GM18520 (cell line): ENCODE results near the gene SCN1B.
"Not testable (repeated sequence)": the region's sequence is repeated elsewhere in the genome, so short reads cannot be mapped to it uniquely, and the experiment has no call there.

Experiments used
- ATAC-seq: cut with Tn5 transposase; IDR thresholded peaks from one replicate; pipeline ENCODE4 v1.9.1; 2021; ENCODE audit not compliant: unreplicated experiment

The SCN1B gene

DNA sequence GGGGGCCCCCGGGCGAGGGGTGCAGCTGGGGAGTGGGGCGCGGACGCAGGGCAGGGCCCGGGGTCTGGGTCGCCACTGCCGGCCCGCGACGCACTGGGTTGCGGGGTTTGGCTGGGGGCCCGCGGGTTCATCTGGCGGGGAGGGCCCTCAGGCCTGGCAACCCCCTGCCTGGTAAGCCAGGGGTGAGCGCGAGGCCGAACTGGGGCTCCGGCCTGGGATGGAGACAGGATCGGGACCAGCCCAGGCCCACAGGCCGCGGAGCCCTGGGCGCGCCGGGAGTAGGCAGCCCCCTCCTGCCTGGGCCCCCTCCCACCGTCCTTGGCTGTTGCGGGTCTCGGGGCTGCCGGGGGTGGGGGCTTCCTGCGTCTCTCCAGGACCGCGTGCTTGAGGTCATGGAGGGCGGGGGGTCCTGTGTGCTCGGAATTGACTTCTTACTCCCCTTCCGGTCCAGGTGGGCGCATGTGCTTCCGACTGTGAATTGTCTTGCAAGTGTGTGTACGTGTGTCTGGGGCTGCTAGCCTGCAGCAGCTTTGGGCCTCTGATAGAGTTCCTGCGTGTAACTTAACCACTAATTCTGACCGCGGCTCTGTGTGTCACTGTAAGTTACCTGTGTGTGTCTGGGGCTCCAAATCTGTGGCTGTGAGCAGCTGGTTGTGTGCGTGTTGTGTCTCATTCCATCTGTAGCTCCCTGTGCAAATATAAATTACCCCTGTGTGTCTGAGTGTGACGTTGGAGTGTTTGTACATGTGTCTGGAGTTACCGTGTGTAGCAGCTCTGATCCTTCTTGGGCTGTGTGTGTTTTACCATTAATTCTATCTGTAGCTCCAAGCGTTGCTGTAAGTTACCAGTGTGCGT lies 29.4 kb upstream of the SCN1B start:
- ATAC-seq: no peak

DNA sequence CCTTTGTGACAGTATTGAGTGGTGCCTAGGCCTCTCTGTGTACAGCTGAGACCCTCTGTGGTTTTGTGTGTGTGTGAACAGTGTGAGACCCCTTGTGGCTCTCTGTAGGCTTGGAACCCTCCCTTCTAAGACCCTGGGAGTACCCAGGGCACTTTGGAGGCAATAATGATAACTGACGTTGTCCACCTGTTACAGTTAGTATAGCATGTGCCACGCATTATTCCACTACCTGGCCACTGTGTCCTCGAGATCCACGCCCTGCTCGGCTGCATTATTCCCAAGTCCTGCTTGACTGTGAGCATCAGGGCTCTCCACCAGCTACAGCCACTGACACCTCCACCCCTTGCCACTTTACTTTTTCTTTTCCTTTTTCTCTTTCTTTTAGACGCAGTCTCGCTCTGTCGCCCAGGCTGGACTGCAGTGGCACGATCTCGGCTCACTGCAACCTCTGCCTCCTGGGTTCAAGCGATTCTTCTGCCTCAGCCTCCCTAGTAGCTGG lies 28.2 kb upstream of the SCN1B start:
- no peak for ATAC-seq

DNA sequence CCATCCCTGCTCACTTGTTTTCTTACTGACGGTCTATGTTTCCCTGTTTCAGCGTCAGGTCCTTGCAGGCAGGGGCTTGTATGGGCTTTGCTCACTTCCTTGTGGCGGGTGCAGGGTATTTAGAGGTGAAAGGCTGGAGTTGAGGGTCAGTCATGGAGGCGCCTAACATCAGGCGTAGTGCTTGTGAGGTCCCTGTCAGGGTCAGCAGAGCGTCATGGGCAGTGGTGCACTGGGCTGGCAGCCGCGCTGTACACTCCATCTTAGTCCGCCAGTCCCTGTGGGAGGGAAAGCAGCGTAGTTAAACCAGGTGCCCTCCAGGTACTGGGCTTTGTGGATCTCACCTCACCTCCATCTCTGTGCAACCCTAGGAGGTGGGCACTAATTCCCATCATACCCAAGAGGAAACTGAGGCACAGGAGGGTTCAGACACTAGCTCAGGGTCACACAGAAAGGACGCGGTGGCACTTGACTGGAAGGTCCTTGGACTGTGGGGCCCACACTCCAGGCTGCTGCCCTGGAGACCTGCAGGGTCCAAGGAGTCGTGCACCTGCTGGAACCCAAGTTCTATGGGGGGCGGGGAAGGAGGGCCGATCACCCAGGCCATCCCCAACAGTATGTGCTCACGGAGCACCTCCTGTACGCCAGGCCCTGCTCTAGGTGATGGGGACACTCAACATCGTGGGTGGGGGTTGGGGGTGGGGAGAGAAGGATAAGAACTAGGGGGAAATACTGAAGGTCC lies 25.6 kb upstream of the SCN1B start:
- ATAC-seq: no peak

DNA sequence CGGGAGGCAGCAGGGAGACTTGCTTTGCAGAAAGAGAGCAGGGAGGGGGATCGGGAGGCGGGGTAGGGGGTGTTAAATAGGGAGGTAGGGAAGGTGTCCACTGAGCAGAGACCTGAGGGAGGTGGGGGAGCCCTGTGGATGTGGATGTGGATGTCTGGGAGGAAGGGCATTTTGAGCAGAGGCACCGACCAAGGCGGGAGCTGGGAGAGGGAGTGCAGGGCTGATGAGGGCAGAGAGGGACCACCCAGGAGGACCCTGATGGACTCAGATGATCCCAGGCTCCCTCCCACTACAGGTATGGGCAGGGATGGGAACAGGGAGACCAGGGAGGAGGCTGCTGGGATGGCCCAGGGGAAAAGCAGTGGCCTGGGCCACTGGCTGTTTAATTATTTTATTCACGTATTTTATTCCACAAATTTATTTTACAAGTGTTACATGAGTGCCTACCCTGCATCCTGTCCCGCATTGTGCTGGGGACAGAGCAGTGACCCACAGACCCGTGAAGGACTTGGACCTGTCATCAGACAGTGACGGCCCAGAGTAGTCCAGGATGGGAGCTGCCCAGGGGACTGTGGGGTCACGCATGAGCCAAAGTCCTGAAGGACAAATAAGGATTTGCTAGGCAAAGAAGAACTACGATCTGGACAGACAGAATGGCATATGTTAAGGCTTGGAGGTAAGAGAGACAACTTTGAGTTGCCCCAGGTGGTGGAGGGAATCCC lies 24.9 kb upstream of the SCN1B start:
- ATAC-seq: no peak

DNA sequence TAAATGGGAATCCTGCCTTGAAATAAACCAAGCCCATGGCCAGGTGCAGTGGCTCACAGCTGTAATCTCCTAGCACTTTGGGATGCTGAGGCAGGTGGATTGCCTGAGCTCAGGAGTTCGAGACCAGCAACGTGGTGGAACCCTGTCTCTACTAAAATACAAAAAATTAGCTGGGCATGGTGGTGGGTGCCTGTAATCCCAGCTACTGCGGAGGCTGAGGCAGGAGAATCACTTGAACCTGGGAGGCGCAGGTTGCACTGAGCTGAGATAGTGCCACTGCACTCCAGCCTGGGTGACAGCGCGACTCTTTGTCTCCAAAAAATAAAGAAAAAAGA lies 24.3 kb upstream of the SCN1B start:
- not testable (repeated sequence) for ATAC-seq

DNA sequence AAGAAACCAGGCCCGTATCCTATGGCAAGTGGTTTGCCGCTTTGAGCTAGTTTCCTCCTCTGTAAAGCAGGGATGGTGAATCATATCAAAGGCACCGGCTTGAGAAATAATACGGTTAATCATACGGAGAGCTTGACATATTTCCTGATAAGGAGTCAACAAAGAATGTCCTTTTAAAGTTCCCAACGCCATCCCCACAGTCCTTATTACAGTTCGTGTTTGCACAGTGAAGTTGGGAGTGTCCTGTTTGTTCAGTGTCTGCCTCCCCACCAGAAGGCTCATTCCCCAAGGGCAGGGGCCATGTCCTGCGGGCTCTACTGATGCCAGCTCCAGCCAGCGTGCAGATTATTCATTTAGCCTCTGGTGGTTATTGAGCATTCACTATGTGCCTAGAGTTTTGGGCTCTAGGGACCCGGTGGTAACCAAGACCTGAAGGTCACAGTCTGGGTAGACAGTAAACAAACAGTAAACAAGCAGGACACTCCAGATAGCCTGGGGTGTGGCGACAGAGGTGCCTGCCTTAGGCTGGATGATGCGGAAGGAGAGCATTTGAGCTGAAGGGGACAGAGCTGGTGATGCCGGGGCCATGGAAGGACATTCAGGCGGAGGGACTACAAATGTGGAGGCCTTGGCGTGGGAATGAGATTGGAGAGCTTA lies 23.8 kb upstream of the SCN1B start:
- no peak for ATAC-seq

DNA sequence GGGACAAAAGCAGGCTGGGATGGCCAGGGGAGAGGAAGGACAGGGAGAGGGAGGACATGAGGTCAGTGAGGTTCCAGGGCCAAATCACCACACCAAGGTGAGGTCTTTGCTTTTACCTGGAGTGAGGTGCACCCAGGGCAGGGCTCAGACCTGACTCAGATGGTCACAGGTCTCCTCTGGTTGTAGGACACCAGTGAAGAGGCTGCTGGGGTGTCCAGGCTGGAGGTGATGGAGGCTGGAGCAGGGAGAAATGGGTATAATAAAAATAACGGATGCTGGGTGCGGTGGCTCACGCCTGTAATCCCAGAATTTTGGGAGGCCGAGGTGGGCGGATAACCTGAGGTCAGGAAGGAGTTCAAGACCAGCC lies 23.3 kb upstream of the SCN1B start:
- no peak for ATAC-seq

DNA sequence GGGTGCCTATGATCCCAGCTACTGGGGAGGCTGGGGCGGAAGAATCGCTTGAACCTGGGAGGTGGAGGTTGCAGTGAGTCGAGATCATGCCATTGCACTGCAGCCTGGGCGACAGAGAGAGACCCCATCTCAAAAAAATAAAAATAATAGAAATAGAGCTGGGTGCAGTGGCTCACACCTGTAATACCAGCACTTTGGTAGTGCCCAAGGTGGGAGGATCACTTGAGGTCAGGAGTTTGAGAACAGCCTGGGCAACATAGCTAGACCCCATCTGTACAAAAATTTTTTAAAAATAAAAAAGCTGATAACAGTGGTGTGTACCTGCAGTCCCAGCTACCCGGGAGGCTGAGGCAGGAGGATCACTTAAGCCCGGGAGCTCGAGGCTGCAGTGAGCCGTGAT lies 22.8 kb upstream of the SCN1B start:
- ATAC-seq: not testable (repeated sequence)

DNA sequence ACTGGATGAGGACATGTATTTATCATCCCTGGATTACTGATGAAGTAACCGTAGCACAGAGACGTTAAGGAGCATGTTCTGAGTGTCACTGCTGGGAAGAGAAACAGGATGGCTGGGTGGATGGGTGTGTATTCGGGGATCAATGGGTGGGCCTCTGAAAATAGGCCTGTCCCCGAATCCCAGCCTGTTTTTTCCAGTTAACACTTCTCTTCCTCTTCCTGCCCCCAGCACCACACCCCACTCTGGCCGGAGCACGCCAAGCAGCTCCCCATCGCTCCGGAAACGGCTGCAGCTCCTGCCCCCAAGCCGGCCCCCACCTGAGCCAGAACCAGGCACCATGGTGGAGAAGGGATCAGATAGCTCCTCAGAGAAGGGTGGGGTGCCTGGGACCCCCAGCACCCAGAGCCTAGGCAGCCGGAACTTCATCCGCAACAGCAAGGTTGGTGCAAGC lies 21.4 kb upstream of the SCN1B start:
- no peak for ATAC-seq

DNA sequence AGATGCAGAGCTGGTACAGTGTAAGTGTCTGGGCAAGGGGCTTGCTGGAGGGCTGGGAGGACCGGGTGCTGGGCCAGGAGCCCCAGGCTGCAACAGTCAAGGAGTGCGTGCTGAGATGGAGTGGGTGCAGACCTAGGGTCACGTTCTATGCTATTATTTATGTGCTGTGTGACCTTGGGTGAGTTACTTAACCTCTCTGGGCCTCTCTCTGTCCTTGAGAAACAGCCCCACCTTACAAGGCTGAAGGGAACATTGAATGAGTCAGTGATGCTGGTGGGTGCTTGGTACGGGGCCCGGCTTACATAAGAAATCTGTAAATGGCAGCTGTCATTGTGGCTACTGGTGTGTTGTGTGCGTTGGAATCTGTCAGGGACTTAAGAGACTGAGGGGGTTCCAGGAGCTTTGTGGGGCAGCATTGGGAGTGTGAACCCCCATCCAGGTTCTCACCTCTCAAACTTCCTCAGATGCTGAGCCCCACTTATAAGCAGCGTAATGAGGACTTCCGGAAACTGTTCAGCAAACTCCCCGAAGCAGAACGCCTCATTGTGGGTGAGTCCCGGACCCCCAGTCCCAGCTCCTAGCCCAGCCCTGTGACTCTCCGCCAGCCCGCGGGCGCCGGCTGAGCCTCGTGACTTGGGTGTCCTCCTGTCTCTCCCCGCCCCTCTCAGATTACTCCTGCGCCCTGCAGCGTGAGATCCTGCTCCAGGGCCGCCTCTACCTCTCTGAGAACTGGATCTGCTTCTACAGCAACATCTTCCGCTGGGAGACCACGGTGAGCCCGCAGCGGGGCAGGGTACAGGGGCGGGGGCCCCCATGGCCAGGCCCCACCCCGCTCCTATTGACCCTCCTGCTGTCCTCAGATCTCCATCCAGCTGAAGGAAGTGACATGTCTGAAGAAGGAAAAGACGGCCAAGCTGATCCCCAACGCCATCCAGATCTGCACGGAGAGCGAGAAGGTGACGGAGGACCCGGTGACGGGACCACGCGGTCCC lies 20.6 kb upstream of the SCN1B start:
- ATAC-seq: no peak

DNA sequence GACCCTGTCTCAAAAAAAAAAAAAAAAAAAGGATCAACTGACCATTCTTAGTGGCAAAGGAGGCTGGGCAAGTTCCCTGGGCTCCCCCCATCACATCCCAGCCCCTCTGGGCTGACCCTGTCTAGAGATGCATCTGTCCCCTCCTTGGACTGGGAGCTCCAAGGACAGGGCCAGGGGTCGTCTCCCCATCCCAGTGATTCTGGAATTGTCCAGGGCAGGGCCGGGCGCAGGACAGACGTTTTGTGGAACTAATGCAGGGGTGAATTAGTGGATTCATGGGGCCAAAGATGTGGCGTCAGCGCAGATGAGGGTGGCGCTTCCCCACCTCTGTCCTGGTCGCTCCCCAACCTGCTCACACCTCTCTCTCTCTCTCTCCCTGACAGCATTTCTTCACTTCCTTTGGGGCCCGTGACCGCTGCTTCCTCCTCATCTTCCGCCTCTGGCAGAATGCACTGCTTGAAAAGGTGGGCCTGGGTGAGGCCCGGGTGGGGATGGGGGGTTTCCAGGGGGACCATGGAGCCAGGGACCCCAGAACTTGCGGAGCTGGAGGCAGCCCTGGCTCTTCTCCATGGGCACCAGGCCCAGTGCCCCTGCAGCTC lies 19.1 kb upstream of the SCN1B start:
- no peak for ATAC-seq

DNA sequence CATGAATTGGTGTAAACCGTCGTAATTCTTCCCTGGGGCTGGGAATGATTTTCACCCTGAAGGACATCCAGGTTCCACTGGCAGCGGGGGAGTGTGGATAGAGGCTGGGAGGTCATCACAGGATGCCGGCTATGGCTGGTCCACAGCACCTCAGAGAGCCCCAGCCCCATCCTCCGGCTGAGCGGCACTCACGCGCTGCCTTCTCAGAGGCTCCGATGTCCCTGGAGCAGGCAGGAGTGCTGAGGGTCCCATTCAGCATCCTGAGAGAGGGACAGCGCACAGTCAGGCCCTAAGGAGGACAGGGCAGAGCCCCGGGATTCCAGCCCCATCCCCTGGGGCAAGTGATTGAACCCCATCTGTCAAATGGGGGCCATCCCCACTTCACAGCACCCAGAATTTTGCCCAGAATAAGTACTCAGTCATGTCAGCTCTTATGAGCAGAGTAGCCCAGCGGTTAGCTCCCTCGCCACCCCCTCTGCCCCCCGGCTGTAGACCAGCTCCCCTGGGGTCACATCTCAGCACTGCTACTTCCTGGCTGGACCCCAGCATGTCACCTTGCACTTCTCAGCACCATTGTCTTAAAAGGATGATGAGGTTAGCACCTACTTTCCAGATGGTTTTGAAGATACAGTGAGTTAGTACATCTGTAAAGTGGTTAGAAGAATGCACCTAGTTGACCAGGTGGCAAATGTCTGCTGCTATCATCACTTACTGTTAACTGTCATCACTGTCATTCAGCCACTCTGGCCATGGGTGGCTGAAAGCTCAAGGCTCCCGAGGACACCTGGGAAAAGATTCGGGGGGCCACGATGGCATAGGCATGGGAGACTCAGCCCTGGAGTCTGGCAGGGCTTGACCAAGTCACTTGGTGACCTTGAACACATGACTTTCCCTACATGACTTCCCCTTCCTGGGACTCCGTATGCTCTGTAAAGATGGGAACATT lies 18.3 kb upstream of the SCN1B start:
- no peak for ATAC-seq

DNA sequence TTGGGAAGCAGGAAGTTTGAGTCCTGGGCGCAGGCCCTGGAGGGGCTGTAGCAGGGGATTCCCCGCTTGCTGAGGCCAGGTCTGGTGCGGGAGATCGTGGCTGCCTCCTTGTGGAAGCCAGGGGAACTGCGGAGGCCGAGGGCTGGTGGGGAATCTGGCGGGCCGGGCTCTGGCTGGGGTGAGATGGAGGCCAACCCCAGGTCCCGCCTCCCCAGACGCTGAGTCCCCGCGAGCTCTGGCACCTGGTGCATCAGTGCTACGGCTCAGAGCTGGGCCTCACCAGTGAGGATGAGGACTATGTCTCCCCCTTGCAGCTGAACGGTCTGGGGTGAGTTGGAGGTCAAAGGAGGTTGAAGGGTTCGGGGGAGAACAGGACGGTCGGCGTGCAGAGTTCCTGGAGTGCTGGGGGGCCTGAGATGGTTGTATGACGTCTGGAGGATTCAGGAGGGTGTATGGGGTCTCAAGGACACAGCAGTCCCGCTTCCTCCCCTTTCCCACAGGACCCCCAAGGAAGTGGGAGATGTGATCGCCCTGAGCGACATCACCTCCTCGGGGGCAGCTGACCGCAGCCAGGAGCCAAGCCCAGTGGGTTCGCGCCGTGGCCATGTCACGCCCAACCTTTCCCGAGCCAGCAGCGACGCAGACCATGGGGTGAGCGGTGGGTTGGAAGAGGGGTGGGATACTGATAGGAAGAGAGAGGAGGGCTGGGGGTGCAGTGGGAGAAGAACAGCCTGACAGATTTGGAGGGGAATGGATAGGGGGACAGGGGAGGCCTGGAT lies 17.0 kb upstream of the SCN1B start:
- ATAC-seq: no peak

DNA sequence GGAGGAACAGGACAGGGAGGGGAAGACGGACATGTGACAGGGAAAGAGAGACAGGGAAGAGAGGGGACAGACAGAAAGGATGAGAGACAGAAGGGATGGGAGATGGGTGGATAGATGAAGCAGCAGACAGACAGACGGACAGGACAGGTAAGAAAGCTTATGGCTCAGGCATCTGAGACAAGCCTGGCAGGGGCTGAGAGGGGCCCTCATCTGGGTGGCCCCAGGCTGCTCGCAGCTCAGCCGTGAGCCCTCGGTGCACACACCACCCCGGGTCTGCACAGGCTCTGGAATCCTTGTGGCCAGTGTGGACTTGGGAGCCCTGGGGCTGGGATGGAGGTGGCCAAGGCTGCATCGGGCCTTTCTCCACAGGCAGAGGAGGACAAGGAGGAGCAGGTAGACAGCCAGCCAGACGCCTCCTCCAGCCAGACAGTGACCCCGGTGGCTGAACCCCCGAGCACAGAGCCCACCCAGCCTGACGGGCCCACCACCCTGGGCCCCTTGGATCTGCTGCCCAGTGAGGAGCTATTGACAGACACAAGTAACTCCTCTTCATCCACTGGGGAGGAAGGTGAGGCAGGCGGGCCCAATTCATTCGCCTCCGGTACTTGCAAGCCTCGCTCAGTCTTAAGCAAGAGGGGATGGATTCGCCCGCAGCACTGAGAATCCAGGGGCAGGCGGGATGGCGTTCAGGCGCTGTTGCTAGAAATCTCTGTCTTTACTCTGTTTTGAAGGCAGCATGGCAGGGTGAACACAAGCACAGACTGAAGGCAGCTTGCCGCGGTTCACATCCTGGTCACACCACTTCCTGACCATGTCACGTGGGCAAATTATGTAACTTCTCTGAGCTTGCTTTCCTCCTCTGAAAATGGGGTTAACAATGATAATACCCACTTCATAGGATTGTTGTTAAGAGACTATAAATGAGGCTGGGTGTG lies 16.2 kb upstream of the SCN1B start:
- no peak for ATAC-seq

DNA sequence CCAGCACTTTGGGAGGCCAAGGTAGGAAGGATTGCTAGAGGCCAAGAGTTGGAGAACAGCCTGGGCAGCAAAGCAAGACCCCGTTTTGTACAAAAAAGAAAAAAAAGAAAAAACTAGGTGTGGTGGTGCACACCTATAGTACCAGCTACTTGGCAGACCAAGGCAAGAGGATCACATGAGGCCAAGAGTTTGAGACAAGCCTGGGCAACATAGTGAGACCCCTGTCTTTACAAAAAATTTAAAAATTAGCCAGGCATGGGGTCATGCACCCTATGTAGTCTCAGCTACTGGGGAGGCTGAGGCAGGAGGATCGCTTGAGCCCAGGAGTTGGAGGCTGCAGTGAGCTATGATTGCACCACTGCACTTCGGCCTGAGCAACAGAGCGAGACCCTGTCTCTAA lies 15.5 kb upstream of the SCN1B start:
- not testable (repeated sequence) for ATAC-seq

DNA sequence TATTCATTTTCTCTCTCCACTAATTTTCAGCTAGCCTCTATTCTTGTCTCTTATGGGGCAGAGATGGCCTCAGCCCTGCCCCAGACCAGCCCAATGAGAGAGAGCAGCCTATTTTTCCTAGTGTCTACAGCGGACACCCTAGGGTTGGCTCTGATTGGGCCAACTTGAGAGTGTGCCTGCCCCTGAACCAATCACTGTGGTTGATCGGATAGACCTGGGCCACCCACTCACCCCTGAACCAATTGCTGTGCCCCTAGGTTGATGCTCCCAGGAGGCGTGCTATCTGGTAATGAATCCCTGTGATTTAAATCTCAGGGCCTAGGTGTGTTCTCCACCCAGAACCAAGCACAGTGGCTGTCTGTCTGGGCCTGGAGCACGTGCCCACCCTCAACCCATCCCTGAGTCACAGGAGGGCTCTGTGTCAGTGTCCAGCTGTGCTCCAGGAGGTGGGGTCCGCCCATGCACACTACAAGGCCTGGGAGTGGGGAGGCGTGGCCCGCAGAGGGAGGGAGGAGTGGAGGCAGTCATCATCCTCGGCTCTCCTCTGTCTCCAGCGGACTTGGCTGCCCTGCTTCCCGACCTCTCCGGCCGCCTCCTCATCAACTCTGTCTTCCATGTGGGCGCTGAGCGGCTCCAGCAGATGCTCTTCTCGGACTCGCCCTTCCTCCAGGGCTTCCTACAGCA lies 14.9 kb upstream of the SCN1B start:
- ATAC-seq: no peak
